DOHH2 (cell line): ENCODE results near the gene KLHL6.

Experiments used
- CTCF ChIP-seq: fragments of 200-600 bp; sonication (generic); IDR thresholded peaks from one replicate; pipeline ENCODE4 v1.5.1; 2014; ENCODE audit warnings: antibody characterized with exemption, mild to moderate bottlenecking, low read depth, low read length; ENCODE audit not compliant: poor library complexity, severe bottlenecking
- EZH2phosphoT487 ChIP-seq: fragments of 200-600 bp; sonication (generic); IDR thresholded peaks from 2 replicates; pipeline ENCODE4 v1.6.1; 2017; ENCODE audit warnings: borderline replicate concordance, mild to moderate bottlenecking, antibody characterized with exemption, low read length, moderate library complexity, mixed read lengths

GRCh38 chr3:183494341-183494740 is 61.2 kb downstream of the KLHL6 start:
- TF ChIP-seq CTCF = no peak
- TF ChIP-seq EZH2phosphoT487 = no peak
